IPS DF 6.9 (cell line): ENCODE measurements around the gene NAV3.
A peak's percentile ranks its signal among the peaks of the same experiment; 100 is the strongest.

Experiments used
- DNase-seq: peaks from one replicate; pipeline ENCODE4 v3.0.0-alpha.2; 2013; ENCODE audit warnings: low read depth, low spot score
- H3K27ac ChIP-seq: one replicate; pipeline ENCODE4 v1.5.1; 2013; ENCODE audit warnings: low read length, control low read depth
- H3K27me3 ChIP-seq: 2 replicates; pipeline ENCODE4 v1.6.1; 2013; ENCODE audit warnings: mild to moderate bottlenecking, low read length; ENCODE audit not compliant: control insufficient read depth, insufficient read depth
- H3K36me3 ChIP-seq: 2 replicates; pipeline ENCODE4 v1.6.1; 2013; ENCODE audit warnings: low read length; ENCODE audit not compliant: control insufficient read depth, insufficient read depth
- H3K4me1 ChIP-seq: 2 replicates; pipeline ENCODE4 v1.6.1; 2013; ENCODE audit warnings: low read length; ENCODE audit not compliant: control insufficient read depth, insufficient read depth
- H3K4me3 ChIP-seq: 2 replicates; pipeline ENCODE4 v1.5.1; 2013; ENCODE audit warnings: mild to moderate bottlenecking, low read length
- H3K9me3 ChIP-seq: 2 replicates; pipeline ENCODE4 v1.6.1; 2013; ENCODE audit warnings: low read length, inconsistent platforms; ENCODE audit not compliant: control insufficient read depth, insufficient read depth
- WGBS: extraction: QIAGEN DNeasy Blood & Tissue Kit; methylation state at CpG from one replicate; pipeline ENCODE4 v1.1.7; 2013; ENCODE audit warnings: mixed read lengths, missing lambda C conversion rate; ENCODE audit not compliant: insufficient read length, insufficient coverage; 5-methylcytosine and 5-hydroxymethylcytosine counted together

The NAV3 gene

DNA sequence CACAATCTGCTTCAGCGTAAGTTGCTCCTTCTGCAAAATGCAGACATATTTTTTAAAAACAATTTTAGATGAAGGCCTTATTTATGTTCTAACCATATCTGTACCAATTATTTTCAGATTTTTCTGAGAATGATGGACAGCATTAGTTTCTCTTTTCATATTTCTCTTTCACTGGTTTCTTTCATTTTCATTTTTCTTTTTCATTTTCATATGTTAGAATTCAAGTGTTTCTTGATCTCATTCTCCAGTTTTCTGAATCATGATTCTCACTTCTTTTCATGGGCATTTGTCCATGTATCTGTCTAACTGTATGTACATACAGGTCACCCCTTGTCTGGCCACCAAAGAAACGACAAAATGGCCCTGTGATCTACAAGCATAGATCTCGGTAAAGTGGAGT is 346.6 kb downstream of the NAV3 start:
- no CpG with 5 or more reads among the region's 3 CpGs for WGBS
- H3K36me3 ChIP-seq, result no peaks in the 10 kb centered on the region
- no peaks in the 10 kb centered on the region for H3K9me3 ChIP-seq
- H3K4me1 ChIP-seq, result no peaks in the 10 kb centered on the region
- H3K4me3 ChIP-seq, result no peak overlapping the region
- no peak overlapping the region for H3K27ac ChIP-seq
- no peaks in the 10 kb centered on the region for H3K27me3 ChIP-seq
- DNase-seq, result no peak

- Histone ChIP-seq H3K36me3 (no peaks in the 10 kb centered on the region), H3K27ac (no peak overlapping the region), H3K4me3 (no peak overlapping the region), H3K27me3 (no peaks in the 10 kb centered on the region), H3K9me3 (no peaks in the 10 kb centered on the region), H3K4me1 (no peaks in the 10 kb centered on the region)
- no peak for DNase-seq
- no CpG with 5 or more reads among the region's 6 CpGs for WGBS
These were observed 348.7 kb downstream of the NAV3 start for GRCh38 chr12:78179346-78179745.

DNA sequence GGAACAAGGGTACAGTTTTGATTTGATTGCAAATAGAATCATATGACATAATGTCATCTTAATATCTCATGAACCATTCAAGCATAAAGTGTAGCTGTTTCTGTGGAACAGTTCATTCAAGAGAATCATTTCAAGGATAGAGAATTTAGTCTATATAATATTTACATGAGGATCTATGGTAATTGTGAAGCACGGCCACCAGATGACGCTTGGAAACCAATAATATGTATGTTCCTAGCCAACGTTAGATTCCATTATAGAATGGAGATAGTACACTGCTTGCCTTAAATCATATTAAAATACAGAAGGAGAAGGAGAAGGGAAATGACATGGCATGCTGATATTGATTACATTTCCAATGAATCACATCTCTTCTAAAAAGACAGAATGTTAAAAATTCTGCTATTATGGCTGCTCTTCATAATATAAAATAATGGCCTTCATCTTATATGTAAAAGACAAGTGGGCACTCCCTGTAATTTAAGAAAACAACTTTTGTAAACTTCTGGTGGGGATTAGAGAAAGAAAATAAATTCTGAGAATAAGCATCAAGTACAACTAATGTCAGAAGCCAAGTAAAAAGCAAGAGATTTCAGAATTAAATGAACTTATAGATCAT is 351.0 kb downstream of the NAV3 start:
- Histone ChIP-seq H3K4me3 (no peak overlapping the region), H3K27me3 (no peaks in the 10 kb centered on the region), H3K27ac (no peak overlapping the region), H3K9me3 (no peaks in the 10 kb centered on the region), H3K36me3 (no peaks in the 10 kb centered on the region), H3K4me1 (no peaks in the 10 kb centered on the region)
- WGBS, result no CpG with 5 or more reads among the region's 3 CpGs
- DNase-seq, result peak; percentile 5

GRCh38 chr12:78183824-78184223 is 353.1 kb downstream of the NAV3 start:
- Histone ChIP-seq H3K4me1 (no peaks in the 10 kb centered on the region), H3K9me3 (no peaks in the 10 kb centered on the region), H3K4me3 (no peak overlapping the region), H3K36me3 (no peaks in the 10 kb centered on the region), H3K27ac (no peak overlapping the region), H3K27me3 (no peaks in the 10 kb centered on the region)
- no peak for DNase-seq

DNA sequence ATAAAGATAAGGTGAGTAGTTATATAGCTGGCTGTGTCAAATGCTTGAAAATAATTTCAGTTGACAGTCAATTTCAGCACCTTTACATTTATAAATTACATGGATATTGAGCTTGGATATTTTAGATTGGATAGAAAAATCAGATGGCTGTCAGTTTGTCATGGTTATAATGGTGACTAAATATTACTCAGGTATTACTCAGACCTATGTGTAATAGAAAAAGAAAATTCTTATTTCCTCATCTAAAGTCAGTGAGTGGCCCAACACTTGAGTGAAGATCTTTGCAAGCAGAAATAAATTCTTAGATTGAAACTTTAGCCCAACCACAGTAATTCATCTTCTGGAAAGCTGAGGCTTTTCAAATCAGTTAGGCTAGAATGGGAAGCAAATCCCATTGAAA is 354.4 kb downstream of the NAV3 start:
- DNase-seq, result no peak
- H3K27me3 ChIP-seq, result no peaks in the 10 kb centered on the region

DNA sequence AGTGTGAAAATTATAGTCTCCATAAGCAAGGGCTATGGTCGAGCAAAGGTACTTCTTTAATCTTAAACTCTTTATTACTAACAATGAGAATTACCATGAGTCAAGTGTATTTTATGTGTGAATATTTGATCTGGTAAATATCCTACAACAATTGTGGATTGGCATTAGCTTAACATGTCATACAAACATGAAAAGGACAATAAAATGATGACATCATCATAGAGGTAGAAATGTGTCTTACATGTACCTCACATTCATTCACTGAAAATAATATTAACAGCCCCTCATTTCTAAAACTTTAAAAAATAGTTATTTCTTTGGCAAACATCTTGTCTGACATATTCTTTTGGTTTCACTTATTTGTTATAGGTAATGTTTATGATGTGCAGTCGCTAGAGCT is 355.0 kb downstream of the NAV3 start:
- Histone ChIP-seq H3K4me3 (no peak overlapping the region), H3K27ac (no peak overlapping the region), H3K36me3 (no peaks in the 10 kb centered on the region)

More for the DNA sequence above, 354.4 kb downstream of the NAV3 start:
- H3K36me3 ChIP-seq, result no peaks in the 10 kb centered on the region
- no peak overlapping the region for H3K27ac ChIP-seq
- no peaks in the 10 kb centered on the region for H3K9me3 ChIP-seq
- H3K4me1 ChIP-seq, result no peaks in the 10 kb centered on the region
- H3K4me3 ChIP-seq, result no peak overlapping the region

GRCh38 chr12:78186670-78187069 is 356.0 kb downstream of the NAV3 start:
- no peaks in the 10 kb centered on the region for H3K36me3 ChIP-seq
- no peaks in the 10 kb centered on the region for H3K4me1 ChIP-seq
- no CpG with 5 or more reads among the region's 1 CpG for WGBS
- H3K27me3 ChIP-seq, result no peaks in the 10 kb centered on the region
- no peak for DNase-seq
- no peak overlapping the region for H3K4me3 ChIP-seq
- no peaks in the 10 kb centered on the region for H3K9me3 ChIP-seq
- no peak overlapping the region for H3K27ac ChIP-seq

More for the DNA sequence above, 355.0 kb downstream of the NAV3 start:
- no CpG with 5 or more reads among the region's 2 CpGs for WGBS
- H3K27me3 ChIP-seq, result no peaks in the 10 kb centered on the region
- H3K9me3 ChIP-seq, result no peaks in the 10 kb centered on the region
- no peaks in the 10 kb centered on the region for H3K4me1 ChIP-seq
- no peak for DNase-seq

- DNase-seq, result no peak
- no peaks in the 10 kb centered on the region for H3K9me3 ChIP-seq
- H3K27ac ChIP-seq, result no peak overlapping the region
- no peaks in the 10 kb centered on the region for H3K36me3 ChIP-seq
- H3K4me3 ChIP-seq, result no peak overlapping the region
- no CpG with 5 or more reads among the region's 2 CpGs for WGBS
- no peaks in the 10 kb centered on the region for H3K4me1 ChIP-seq
- no peaks in the 10 kb centered on the region for H3K27me3 ChIP-seq
These were observed 357.0 kb downstream of the NAV3 start for GRCh38 chr12:78187741-78188140.

- no CpG with 5 or more reads among the region's 2 CpGs for WGBS
- no peak for DNase-seq
These were observed 359.0 kb downstream of the NAV3 start for GRCh38 chr12:78189656-78190055.

GRCh38 chr12:78191611-78192010 is 360.9 kb downstream of the NAV3 start:
- H3K27me3 ChIP-seq, result no peaks in the 10 kb centered on the region
- no peaks in the 10 kb centered on the region for H3K36me3 ChIP-seq
- DNase-seq, result no peak
- H3K9me3 ChIP-seq, result no peaks in the 10 kb centered on the region
- H3K27ac ChIP-seq, result no peak overlapping the region
- no peak overlapping the region for H3K4me3 ChIP-seq
- H3K4me1 ChIP-seq, result no peaks in the 10 kb centered on the region
- no CpG with 5 or more reads among the region's 1 CpG for WGBS

More at GRCh38 chr12:78189656-78190055, 359.0 kb downstream of the NAV3 start:
- Histone ChIP-seq H3K27ac (no peak overlapping the region), H3K4me1 (no peaks in the 10 kb centered on the region), H3K27me3 (no peaks in the 10 kb centered on the region), H3K9me3 (no peaks in the 10 kb centered on the region), H3K36me3 (no peaks in the 10 kb centered on the region), H3K4me3 (no peak overlapping the region)

GRCh38 chr12:78192979-78193378 is 362.3 kb downstream of the NAV3 start:
- WGBS, result no CpG with 5 or more reads among the region's 2 CpGs
- Histone ChIP-seq H3K9me3 (no peaks in the 10 kb centered on the region), H3K27ac (no peak overlapping the region), H3K36me3 (no peaks in the 10 kb centered on the region), H3K4me3 (no peak overlapping the region), H3K27me3 (no peaks in the 10 kb centered on the region), H3K4me1 (no peaks in the 10 kb centered on the region)
- no peak for DNase-seq
